ENCODE data around the gene CHST14. TPM values are rescaled to one million over a fixed set of nuclear protein-coding genes. Genes with fewer than 3 reads are reported as not detected.

CHST14 gene
- total RNA-seq, 1 donor from 2014 or later: 25.7 TPM

DNA sequence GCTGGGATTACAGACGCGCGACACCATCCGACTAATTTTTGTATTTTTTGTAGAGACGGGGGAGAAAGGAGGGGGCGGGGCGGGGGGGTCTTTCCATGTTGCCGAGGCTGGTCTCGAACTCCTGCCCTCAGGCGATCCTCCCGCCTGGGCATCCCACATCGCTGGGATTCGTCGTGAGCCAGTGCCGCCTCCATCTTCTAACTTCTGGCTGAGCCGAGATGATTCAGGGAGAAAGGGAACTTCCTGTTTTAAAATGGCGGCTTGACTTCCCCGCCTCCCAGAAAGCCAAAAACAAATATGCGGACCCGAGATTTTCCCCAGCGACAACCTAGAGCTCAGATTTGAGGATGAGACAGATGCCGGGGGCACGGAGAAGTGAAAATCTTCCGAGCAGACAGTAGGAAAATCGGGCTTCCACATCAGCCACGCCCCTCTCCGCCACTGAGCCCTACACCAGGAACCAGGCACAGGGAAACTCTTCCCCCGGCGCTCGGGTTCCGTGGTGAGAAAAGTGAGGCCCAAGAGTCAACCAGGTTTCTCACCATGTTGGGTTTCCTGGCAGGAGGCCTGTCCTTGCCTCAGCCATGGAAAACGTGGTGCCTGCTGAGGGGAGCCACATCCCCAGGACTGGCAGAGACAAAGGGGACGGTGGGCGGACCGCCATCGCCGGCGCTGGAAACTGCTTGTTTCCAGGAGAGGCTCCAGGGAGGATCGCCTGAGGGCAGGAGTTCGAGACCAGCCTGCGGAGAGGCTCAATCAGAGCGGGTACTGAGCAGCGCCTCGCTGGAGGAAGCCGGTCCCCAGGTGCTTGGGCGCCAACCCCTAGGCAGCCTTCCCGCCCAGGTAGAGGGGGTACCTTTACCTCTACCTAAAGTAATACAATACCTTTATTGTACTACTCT, 18.7 kb downstream of the CHST14 start:
- Mint-ChIP-seq H3K27me3 (ENCODE audit: low read depth, unreplicated experiment) (peaks cover 4% of the 10 kb centered on the region), H3K9me3 (ENCODE audit: unreplicated experiment) (peaks cover 1% of the 10 kb centered on the region)

DNA sequence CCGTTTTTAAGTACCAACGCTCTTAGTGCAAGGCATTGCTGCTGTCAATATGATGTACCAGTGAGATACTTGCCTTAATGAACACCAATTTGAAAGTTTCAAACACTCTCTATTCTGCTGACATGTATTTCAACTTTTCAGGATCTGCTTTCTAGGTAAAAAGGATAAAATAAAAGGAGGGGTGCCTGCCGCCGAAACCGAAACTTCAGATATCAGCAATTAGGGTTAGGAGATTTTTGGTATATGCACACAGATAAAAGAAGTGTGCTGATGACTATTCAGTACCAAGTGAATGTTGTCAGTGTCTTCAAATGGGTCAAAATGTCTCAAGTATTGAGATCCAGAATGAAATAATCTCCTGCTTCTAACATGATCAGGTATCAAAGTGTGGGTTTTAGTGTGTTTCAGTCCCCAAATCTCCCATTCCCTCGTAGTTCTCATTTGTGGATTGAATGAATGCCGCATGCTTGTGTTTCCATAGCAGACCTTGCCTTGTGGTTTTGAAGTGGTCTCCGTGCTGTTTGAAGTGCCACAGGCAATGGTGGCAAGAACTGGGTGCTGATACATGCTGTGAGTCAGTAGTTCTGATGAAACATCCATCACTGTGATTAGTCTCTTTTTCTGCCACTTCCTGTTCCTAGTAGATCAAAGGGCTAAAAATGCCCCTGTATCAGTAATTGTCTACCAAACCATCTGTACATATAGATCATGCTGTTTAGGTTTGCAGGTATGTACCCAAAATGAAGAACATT, 22.5 kb downstream of the CHST14 start:
- Histone ChIP-seq H3K27me3 (ENCODE audit: insufficient read depth, low read length) (peaks cover 36% of the 10 kb centered on the region), H3K9me3 (ENCODE audit: insufficient read depth, low read depth, low read length) (no peaks in the 10 kb centered on the region), H4K20me1 (ENCODE audit: insufficient read depth, low read length) (no peaks in the 10 kb centered on the region), H3K4me3 (ENCODE audit: insufficient read depth, low read depth, low read length) (no peak overlapping the region), H2AFZ (ENCODE audit: low read depth, low read length) (no peak overlapping the region), H3K4me2 (ENCODE audit: low read length) (no peak overlapping the region), H3K36me3 (ENCODE audit: insufficient read depth, low read length) (no peaks in the 10 kb centered on the region), H3K9ac (ENCODE audit: low read length) (no peak overlapping the region), H3K4me1 (ENCODE audit: insufficient read depth, low read length) (peaks cover 3% of the 10 kb centered on the region), H3K27ac (ENCODE audit: low read depth, low read length) (no peak overlapping the region), H3K79me2 (ENCODE audit: insufficient read depth, low read length) (no peaks in the 10 kb centered on the region)
- peaks cover 13% of the 10 kb centered on the region for H3K27me3 Mint-ChIP-seq (ENCODE audit: low read depth, unreplicated experiment)
- H3K4me3 Mint-ChIP-seq (ENCODE audit: unreplicated experiment): no peak overlapping the region
- peaks cover 3% of the 10 kb centered on the region for H3K9me3 Mint-ChIP-seq (ENCODE audit: unreplicated experiment)
- H3K36me3 Mint-ChIP-seq (ENCODE audit: low read depth, unreplicated experiment): no peaks in the 10 kb centered on the region
- peaks cover 7% of the 10 kb centered on the region for H3K4me1 Mint-ChIP-seq (ENCODE audit: low read depth, unreplicated experiment)
- TF ChIP-seq EZH2 (IDR thresholded peaks at IDR 0.05; ENCODE audit: insufficient read depth, low read length) (no peak), CTCF (IDR thresholded peaks at IDR 0.05; ENCODE audit: insufficient read depth, low read depth, low read length) (no peak)
- peak; percentile 49 for DNase-seq (ENCODE audit: low read depth)
- no peak for FAIRE-seq
- no peak overlapping the region for H3K27ac Mint-ChIP-seq (ENCODE audit: unreplicated experiment)

More for the DNA sequence above, 18.7 kb downstream of the CHST14 start:
- Histone ChIP-seq H3K27ac (ENCODE audit: low read depth, low read length) (no peak overlapping the region), H3K79me2 (ENCODE audit: insufficient read depth, low read length) (no peaks in the 10 kb centered on the region), H2AFZ (ENCODE audit: low read depth, low read length) (no peak overlapping the region), H3K4me1 (ENCODE audit: insufficient read depth, low read length) (no peaks in the 10 kb centered on the region), H3K27me3 (ENCODE audit: insufficient read depth, low read length) (peaks cover 25% of the 10 kb centered on the region), H3K9ac (ENCODE audit: low read length) (no peak overlapping the region), H4K20me1 (ENCODE audit: insufficient read depth, low read length) (no peaks in the 10 kb centered on the region), H3K4me2 (ENCODE audit: low read length) (no peak overlapping the region), H3K36me3 (ENCODE audit: insufficient read depth, low read length) (no peaks in the 10 kb centered on the region), H3K4me3 (ENCODE audit: insufficient read depth, low read depth, low read length) (no peak overlapping the region), H3K9me3 (ENCODE audit: insufficient read depth, low read depth, low read length) (no peaks in the 10 kb centered on the region)
- Mint-ChIP-seq H3K36me3 (ENCODE audit: low read depth, unreplicated experiment) (no peaks in the 10 kb centered on the region), H3K4me3 (ENCODE audit: unreplicated experiment) (no peak overlapping the region), H3K27ac (ENCODE audit: unreplicated experiment) (no peak overlapping the region), H3K4me1 (ENCODE audit: low read depth, unreplicated experiment) (peaks cover 7% of the 10 kb centered on the region)
- no peak for FAIRE-seq
- no peak for TF ChIP-seq CTCF (IDR thresholded peaks at IDR 0.05; ENCODE audit: insufficient read depth, low read depth, low read length)
- TF ChIP-seq EZH2 (IDR thresholded peaks at IDR 0.05; ENCODE audit: insufficient read depth, low read length): no peak
- DNase-seq (ENCODE audit: low read depth): no peak
